Renal cortex interstitium (tissue), 11 donors: ENCODE results near the gene PHACTR2. TPM values are rescaled to one million over a fixed set of nuclear protein-coding genes. Genes with fewer than 3 reads are reported as not detected.
A peak's percentile ranks its signal among the peaks of the same experiment; 100 is the strongest.

Experiments
- DNase-seq, 11 donors: peaks; one replicate each; pipeline ENCODE4 v3.0.0-alpha.2; 2013; ENCODE audit warnings: low read depth in 9 of 11, low spot score in 4 of 11; ENCODE audit errors: extremely low read depth in 1 of 11
- polyA plus RNA-seq, 3 donors: library from polyadenylated mRNA; unstranded; fragments of 120-200 nt; gene quantifications; one replicate each; pipeline ENCODE4 v1.2.1, GENCODE V29; 2013; ENCODE audit not compliant: insufficient read length in 3 of 3

Gene PHACTR2
- polyA plus RNA-seq, 3 donors = 31.0 to 36.4 (median 31.3) TPM

DNA sequence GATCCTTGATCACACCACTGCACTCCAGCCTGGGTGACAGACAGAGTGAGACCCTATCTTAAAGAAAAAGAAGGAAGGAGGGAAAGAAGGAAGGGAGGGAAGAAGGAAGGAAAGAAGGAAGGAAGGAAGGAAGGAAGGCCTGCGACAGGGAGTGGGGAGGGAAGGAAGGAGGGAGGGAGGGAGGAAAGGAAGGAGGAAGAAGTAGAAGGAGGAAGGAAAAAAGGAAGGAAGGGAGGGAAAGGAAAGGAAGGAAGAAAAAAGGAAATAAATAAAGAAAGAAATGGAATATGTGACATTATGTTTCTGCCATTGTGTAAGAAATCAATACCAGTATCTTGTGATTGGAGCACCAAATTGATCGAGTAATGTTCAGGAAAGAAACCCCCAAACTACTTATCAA lies 16.2 kb downstream of the PHACTR2 start:
- DNase-seq = no peak

DNA sequence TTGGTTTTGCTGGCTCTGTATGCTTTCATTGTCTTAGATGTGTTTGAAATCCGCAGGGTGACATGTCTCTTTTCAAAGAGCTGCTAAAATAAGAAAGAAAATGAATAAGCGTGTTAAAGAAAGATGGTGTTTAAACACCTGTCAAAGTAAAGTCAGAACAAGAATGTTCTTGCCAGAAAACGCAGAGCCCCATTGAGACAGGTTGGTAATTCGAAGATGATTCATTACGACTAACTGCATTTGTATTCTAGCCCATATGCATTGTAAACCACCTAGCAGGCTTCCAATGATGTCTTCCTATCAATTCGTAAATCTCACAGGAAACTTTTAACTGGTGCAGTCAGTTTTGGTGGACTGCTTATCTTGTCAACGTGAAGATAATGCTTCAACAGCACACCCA lies 16.8 kb downstream of the PHACTR2 start:
- DNase-seq = no peak

DNA sequence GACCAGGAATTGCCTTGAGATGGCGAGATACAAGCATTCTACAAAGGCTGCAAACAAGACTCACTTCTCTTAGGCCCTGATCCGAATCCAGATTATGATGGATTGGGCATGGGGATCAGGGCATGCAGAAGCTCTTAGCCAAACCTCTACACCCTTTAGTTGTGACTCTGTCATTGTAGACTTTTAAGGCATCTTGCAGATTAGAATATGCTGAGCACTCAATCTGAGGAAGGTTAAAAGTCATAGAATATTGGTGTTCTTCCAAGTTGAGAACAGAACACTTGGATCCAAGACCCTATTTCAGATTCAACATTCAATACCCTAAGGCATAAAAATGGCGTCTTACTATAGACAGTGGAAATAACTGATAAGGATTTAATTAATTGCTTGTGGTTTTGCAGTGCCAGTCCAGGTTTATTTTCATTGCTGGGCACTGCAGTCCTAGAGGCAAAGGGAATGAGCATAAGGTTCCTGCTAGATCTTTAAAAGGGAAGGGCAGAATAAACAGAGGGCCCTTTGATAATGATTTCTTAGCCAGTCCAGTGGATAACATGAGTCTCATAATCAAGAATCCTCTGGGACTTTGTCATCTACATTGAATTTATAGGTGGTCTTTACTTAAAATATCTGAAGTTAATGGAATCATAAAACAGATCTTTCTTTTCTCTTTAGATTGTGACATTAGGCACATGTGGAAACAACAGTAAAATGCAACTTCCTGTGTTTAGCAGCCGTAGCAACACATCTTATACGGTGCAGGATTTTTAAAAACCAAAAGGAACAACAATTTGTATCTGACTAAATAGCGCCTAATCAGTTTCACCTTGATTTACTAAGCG lies 17.6 kb downstream of the PHACTR2 start:
- peak in 1 of 11 donors; percentile 30 for DNase-seq

DNA sequence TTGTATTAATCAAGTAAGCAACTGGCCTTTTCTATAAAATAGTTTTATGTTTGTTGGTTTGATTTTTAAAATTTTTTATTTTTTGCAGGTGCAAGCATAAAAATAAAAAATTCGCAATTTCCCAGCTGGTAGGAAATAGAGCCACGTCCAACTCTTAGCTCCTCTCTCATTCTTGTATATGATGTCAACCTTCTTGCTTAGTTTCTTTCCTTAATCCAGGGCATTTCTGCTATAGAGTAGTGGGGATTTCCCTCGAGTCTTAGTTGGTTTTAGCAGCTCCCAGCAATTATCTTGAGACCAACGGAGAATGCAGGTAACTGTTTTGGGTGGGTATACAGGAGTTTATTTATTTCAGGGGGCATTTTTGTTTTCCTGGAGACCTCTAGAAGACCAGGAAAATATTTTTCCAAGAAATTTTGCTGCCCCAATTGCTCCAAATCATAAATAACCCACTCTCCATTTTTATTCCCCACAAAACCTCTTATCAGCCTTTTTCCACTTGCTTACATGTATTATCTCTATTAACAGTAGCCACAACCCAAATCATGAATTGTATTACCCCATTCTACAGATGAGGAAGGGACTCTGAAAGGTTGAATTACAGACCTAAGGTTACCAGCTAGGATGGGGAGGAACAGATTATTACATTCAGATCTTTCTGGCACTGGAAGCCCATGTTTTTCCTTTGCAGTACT lies 18.4 kb downstream of the PHACTR2 start:
- no peak for DNase-seq

DNA sequence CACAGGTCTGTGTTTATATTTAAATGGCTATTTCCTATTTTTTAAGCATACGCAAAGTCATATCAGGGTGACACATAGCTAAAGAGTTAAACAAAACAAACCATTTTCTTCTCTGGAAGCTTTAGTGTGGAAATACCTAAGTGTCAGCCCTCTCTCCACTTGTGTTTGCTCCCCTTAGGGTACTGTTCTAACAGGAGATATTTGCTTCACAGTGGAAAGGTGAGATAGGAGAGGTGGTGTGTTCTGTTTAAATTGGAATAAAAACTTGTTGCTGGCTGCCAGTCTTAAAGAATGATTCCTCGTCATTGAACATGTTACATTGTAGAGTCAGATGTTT lies 18.9 kb downstream of the PHACTR2 start:
- DNase-seq = no peak

DNA sequence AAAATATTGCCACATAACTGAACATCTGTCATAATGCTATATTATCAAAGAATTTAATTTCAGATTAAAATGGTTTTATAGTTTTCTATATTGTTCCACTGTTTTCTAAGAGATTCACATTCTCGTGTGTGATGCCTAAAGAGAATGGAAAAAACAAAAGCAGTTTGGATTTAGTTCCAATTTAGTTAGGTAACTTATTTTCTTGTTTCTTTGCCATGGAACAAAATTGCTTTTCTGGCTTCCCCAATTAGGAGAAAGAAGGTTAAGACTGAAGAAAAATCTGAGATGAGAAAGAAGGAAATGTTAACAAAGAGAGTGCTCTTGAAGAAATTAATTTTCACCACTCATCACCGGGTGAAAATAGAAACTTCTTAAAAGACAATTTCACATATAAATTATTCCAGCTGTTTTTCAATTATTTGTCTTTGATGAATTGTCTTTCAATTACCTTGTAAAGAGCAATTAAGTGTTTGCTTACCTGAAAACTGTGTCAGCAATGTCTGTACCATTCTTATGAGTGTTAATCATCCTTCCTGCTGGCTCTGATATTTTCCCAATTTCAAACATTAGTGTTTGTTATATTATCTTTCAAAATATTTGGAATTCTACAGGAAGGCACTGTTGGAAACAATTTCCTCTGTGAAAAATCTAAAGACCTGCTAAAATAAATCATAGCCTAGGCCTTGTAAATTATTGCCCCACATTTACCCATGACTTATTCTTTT lies 19.5 kb downstream of the PHACTR2 start:
- DNase-seq = no peak

DNA sequence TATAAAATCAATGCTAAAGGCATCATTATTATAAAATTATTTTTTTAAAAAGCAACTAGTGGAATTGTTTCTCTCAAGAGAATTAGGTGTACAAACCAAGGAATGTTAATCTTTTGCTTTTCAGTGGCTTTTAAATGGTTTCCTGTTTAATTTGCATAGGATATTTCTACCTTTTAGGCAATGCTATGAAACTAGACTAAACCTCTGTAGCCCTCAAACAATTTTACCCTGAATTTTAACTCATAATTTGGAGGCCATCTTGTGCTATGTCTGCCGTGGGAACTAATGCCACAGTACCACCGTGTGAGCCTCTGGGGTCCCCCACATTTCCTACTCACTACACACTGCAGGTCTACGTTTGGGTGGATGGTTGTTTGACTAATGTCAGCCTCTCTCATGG lies 20.6 kb downstream of the PHACTR2 start:
- DNase-seq = no peak

DNA sequence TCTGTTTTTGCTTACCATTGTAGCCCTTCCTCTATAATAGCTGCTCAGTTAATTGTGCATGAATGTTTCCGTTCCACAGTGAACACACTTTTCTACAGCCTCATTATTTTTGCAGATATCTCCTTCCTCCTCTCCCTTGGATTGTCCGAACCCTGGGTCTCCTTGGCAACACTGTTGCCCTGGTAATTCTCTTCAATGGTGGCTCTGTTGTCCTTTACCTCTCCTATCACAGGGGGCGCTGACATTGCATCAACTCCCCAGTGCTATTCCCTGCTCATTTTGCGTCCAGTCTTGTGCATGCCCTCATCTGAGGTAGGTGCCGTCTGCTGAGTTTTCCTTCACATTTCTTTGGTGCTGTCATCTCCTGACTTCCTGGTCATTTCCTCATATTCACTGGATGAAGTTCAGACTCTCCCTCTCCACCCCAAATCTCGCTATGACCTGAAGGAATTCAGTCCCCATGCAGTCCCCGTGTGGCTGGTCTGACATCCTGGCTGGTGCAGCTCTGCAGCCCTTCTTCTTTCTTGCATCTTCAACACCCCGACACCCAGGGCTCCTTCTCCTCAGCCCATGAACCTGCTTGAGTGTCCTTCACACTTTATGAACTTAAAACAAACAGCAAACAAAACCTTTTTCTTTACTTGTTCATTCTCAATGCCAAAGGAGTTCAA lies 21.1 kb downstream of the PHACTR2 start:
- no peak for DNase-seq

DNA sequence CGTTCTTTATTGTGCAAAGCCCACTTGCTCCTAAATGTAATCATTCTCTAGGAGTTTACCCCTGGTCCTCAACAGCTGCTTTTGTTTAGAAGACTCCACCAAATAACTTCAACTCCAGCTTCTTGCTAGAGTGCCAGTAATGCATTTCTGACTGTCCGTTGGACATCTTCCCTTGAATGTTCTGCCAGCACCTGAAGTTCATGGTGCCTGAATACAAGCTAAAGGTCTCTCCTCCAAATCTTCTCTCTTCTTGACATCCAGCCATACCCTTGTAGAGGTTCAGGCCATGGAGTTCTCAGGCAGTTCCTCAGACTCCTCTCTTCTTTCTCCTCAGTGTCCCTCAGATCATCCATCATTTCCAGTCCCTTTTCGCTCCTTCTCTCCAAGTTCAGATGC lies 21.7 kb downstream of the PHACTR2 start:
- DNase-seq = no peak

DNA sequence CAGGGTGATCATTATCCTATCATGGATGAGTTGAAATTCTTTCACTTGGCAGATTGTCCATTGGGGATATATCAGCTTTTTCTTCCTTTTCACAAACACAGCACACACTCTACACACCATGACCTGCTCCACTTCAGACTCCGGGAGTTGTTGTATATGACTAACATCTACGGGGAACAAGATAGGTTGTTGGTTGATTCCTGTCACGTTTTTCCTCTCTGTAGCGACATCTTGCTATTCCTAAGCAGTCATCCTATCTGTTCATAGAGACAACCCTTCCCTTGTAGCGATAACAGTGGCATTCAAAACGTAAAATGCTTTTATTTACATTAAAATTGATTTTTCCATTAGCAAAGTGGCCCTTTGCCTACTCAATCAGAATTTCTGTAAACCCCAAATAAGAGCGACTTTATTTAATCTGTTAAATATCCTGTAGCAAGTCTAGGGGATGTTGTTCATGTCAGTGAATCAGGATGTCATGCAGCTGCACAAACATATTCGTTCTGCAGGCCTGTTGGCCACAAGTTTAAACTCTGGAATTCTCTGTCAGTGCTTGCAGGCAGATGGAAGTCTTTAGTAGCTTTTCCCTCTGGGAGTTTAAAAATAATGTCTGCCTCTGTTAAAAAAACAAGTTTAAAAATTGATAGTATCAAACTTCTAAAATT lies 23.1 kb downstream of the PHACTR2 start:
- DNase-seq = peak in 7 of 11 donors; percentile 47 to 82 (median 73)

DNA sequence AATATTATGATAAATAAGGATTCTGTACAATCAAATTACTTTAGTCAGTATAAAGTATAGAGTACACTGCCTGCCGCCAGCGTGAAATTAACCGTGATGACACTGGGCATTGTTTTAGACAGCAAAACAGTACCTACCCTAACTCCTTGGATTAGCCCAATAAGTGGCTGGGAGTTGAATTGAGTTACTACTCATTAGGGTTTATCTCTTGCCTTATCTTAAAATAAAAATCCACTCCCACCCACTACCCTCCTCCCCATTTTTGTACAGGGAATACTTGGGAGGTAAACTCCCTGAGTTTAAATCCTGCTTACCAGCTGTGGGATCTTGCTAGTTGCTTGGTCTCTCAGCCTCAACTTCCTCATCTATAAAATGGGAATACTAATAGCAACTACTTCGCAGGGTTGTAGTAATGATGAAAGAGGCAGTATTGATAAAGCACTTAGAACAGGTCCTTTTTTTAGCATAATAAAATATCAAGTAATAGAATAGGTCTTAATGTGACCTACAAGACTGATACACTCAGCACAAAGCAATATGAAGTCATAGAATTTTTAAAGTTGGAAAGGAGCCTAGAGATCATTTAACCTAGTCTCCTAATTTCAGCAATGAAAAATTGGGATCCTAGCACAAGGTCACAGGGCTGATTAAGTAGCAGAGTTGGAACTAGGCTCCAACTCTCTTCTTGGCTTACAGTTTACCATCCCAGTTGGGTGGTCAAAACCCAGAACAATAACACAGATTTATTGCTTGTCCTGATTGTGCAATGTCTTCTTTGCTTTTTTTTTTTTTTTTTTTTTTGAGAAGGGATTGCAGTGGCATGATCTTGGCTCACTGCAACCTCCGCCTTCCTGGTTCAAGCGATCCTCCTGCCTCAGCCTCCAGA lies 23.8 kb downstream of the PHACTR2 start:
- peak in 1 of 11 donors; percentile 28 for DNase-seq

DNA sequence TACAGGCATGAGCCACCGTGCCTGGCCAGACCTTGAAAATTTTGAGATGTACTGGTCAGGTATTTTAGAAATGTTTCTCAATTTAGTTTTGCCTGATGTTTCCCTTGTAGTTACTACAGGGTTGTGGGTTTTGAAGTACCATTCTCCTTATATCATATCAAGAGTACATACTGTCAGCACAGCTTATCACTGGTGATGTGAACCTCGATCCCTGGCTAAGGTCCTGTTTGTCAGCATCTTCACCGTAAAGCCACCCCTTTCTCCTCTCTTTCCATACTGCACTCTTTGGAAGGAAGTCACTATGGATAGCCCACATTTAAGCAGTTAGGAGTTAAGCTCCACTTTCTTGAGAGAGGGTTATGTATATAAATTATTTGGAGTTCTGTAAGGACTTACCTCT lies 27.8 kb downstream of the PHACTR2 start:
- DNase-seq = no peak

DNA sequence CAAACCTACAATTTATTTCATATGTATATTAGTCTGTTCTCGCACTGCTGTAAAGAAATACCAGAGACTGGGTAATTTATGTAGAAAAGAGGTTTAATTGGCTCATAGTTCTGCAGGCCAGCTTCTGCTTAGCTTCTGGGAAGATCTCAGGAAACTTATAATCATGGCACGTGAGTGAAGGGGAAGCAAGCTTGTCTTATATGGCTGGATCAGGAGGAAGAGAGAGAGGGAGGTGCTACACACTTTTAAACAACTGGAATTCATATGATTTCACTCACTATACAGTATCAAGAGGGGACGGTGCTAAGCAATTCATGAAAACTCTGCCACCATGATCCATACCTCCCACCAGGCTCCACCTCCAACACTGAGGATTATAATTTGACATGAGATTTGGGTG lies 29.9 kb downstream of the PHACTR2 start:
- no peak for DNase-seq

DNA sequence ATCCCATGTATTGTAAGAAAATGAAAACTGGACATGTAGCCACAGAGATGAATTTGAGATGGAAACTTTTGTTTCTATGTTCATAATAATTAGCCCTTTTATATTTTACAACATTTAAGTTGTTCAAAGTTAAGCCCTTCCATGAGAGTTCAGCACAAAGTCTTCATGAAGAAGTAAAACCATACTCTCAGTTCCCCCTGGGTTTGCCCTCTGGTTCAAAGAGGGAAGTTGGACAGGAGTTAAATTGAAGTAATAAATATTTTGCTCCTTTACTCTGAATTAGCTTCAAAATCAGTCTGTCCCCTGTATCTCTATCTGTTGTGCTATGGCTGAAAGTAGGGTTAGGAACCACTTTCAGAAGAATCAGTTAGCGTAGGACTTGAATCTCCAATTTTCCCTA lies 31.1 kb downstream of the PHACTR2 start:
- DNase-seq = no peak

DNA sequence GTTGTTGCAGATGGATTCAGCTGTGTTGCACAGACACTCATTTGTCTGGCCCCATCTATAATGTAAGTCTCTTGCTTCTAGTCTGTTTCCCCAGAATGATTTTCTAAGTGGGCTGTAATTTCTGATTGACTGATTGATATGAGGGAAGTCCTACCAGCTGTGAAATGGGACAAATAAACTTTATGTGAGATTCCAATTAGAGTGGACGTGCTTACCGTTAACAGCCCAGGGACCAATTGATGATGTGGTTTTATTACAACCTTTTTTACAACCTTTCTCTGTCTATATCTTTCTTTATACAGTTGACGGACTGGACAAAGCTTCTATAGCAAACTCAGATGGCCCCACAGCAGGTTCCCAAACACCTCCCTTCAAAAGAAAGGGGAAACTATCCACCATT lies 33.9 kb downstream of the PHACTR2 start:
- no peak for DNase-seq

DNA sequence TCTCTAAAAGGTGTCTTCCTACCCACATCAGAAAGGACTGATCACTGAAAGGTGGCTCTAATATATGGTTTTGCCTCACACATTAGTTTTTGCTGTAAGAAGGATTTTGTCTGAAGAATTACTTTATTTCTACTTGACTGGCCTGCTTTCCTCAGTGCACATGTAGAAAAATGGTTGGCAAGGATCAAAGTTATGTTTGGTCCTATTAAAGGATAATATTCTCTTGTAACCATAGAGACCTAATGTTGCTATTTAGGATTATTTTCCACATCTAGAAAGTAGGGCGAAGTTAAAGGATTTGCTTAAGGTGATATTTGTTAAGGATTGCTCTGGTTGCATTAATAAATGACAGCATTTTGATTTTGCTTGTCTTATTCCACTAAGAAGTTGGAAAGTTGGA lies 40.7 kb downstream of the PHACTR2 start:
- no peak for DNase-seq

DNA sequence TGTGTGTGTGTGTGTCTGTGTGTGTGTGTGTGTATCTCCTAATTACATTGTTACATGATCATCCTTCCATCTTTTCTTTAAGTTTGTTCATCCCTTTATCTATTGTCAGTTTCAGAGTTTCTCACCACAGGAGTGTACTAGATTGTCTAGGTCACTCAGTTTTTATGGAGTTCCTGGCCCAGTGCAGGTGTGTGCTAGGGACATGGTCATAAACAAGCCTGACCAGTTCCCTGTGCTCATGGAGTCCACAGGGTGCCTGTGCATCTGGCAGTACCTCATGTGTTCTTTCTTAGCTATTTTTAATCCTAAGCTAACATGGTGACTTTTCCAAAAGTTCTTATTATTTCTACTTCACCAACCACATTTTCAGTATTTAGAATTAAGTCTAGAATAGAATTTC lies 43.9 kb downstream of the PHACTR2 start:
- DNase-seq = no peak

DNA sequence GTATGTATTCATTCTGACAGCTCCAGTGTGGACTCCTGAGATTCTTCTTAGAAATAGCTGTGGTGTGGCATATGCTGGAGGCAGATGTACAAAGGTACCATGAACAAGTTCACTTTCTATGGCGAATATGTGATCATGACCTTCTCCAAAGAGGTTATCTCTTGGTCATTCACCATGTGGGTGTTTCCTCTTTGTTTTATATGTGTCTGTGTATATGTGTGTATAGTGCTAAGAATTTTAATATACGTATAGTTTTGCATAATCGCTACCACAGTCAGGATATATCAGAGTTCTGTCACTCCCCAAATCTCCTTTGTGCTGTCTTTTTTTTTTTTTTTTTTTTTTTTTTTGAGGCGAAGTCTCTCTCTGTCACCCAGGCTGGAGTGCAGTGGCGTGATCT lies 47.1 kb downstream of the PHACTR2 start:
- DNase-seq = no peak
